Suprapubic skin (tissue), 4 donors: ENCODE data around the gene RFX3.

Experiments
- EP300 ChIP-seq: sonication (generic); formaldehyde crosslinking; IDR thresholded peaks from one replicate; pipeline ENCODE4 v1.6.1; 2017; ENCODE audit warnings: antibody characterized with exemption
- POLR2AphosphoS5 ChIP-seq, 3 donors: sonication (generic); formaldehyde crosslinking; IDR thresholded peaks; one replicate each; pipeline ENCODE4 v1.6.1; 2017; ENCODE audit warnings: antibody characterized with exemption in 3 of 3
- TF ChIP-seq, protein P1 (sequence below), 2 donors: fragments of 200-600 bp in 1 of 2; fragments of 450-650 bp in 1 of 2; sonication (generic) in 1 of 2; IDR thresholded peaks; one replicate each; pipeline ENCODE4 v1.5.1; 2016 to 2019; ENCODE audit warnings: antibody characterized with exemption in 2 of 2, mild to moderate bottlenecking in 1 of 2, moderate library complexity in 1 of 2

DNA sequence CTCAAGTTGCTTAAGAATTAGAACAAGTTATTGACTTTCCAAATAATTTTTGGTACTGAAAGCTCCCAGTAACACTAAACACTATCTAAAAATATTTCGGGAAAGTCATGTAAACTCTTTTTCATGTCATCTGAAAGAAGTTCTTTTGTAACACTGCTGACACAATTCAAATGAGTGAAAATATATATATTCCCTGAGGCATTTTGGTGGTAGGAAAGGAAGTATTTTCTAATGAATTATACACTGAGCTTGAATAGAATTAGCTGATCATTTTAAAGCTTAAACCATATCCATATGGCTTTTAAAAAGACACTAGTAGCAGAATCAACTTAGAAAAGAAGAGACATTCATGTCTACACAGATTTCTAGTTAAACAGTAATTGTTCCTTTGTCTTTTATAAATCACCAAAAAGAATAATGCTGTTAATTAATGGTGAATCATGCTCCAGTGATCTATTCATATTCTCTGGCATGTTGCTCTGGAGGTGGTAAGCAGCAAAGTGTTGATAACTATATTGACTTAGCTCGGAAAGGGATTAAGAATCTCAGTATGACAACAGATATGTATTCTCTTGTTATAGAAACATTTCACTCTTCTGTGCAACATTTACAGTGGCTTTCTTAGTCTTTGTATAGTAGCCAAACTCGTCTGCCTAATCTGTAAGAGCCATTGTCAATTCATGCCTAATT is 27.4 kb upstream of the RFX3 start:
- TF ChIP-seq, protein P1, sequence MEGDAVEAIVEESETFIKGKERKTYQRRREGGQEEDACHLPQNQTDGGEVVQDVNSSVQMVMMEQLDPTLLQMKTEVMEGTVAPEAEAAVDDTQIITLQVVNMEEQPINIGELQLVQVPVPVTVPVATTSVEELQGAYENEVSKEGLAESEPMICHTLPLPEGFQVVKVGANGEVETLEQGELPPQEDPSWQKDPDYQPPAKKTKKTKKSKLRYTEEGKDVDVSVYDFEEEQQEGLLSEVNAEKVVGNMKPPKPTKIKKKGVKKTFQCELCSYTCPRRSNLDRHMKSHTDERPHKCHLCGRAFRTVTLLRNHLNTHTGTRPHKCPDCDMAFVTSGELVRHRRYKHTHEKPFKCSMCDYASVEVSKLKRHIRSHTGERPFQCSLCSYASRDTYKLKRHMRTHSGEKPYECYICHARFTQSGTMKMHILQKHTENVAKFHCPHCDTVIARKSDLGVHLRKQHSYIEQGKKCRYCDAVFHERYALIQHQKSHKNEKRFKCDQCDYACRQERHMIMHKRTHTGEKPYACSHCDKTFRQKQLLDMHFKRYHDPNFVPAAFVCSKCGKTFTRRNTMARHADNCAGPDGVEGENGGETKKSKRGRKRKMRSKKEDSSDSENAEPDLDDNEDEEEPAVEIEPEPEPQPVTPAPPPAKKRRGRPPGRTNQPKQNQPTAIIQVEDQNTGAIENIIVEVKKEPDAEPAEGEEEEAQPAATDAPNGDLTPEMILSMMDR (IDR thresholded peaks at IDR 0.05): no peak
- TF ChIP-seq EP300: no peak
- TF ChIP-seq POLR2AphosphoS5 (IDR thresholded peaks at IDR 0.05): no peak
